Immature natural killer cell (primary cell): ENCODE results near the gene TMPRSS11B. TPM values are rescaled to one million over a fixed set of nuclear protein-coding genes. Genes with fewer than 3 reads are reported as not detected.
A peak's percentile ranks its signal among the peaks of the same experiment; 100 is the strongest.
"Not testable (repeated sequence)": the region's sequence is repeated elsewhere in the genome, so short reads cannot be mapped to it uniquely, and the experiment has no call there.

ENCODE experiments used
- DNase-seq, 3 donors: peaks; one replicate each; pipeline ENCODE4 v3.0.0; 2022; ENCODE audit warnings: mixed read lengths in 1 of 3
- H3K27ac Mint-ChIP-seq, 6 donors: one replicate each; pipeline ENCODE4 v1.8.0; 2020; ENCODE audit warnings: mixed read lengths in 6 of 6, mild to moderate bottlenecking in 5 of 6, inconsistent platforms in 4 of 6, moderate library complexity in 3 of 6
- H3K27me3 Mint-ChIP-seq, 3 donors: one replicate each; pipeline ENCODE4 v1.8.0; 2020 to 2021; ENCODE audit warnings: low read depth in 3 of 3, mild to moderate bottlenecking in 3 of 3, mixed read lengths in 3 of 3, moderate library complexity in 3 of 3, inconsistent platforms in 1 of 3
- H3K36me3 Mint-ChIP-seq, 3 donors: one replicate each; pipeline ENCODE4 v1.8.0; 2020; ENCODE audit warnings: mixed read lengths in 3 of 3, inconsistent platforms in 2 of 3, mild to moderate bottlenecking in 2 of 3
- H3K4me1 Mint-ChIP-seq, 2 donors: one replicate each; pipeline ENCODE4 v1.8.0; 2020; ENCODE audit warnings: inconsistent platforms in 2 of 2, mild to moderate bottlenecking in 2 of 2, mixed read lengths in 2 of 2, moderate library complexity in 1 of 2
- H3K4me3 Mint-ChIP-seq, 5 donors: one replicate each; pipeline ENCODE4 v1.8.0; 2020; ENCODE audit warnings: mild to moderate bottlenecking in 5 of 5, mixed read lengths in 5 of 5, inconsistent platforms in 3 of 5, moderate library complexity in 3 of 5
- H3K9me3 Mint-ChIP-seq, 6 donors: one replicate each; pipeline ENCODE4 v1.8.0; 2020; ENCODE audit warnings: mild to moderate bottlenecking in 6 of 6, mixed read lengths in 6 of 6, inconsistent platforms in 4 of 6, moderate library complexity in 3 of 6
- polyA plus RNA-seq, 3 donors: library from polyadenylated mRNA; unstranded; fragments of 300-500 nt; fragmentation: Illumina TruSeq; gene quantifications; one replicate each; pipeline ENCODE4 v1.2.3, GENCODE V29; 2021

TMPRSS11B gene
- polyA plus RNA-seq: not detected

DNA sequence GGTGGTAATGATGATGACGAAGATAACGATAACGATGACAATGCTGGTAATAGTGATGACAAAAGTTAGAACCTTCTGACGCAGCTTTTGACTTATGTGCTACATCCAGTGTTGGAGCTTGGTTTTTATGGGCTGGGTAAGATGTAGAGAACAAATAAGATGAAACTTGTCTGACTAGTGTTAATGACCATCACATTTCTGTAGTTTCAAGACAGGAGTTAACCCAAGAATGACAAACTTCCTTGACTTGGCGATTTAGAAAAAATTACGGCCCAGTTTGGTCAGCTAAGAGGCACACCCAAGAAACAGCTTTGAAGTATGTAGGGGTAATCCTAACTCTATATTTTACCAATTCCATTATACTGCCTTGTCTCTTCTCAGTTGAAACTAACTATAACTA lies at the start of gene TMPRSS11B:
TSS of gene TMPRSS11B (minus strand) at position 101 of the 400 bp plus-strand sequence. CDS start 136 bp downstream, outside the sequence.
- Mint-ChIP-seq H3K36me3 (no peaks in the 10 kb centered on the region), H3K27me3 (peaks cover 0 to 9% (median 2%) of the 10 kb centered on the region in 3 donors), H3K27ac (no peak within 1 kb of the TSS), H3K4me3 (no peak within 1 kb of the TSS), H3K4me1 (no peaks in the 10 kb centered on the region), H3K9me3 (no peaks in the 10 kb centered on the region)
- no peak for DNase-seq

- no peak overlapping the region for H3K27ac Mint-ChIP-seq
- H3K27me3 Mint-ChIP-seq: peaks cover 0 to 14% (median 3%) of the 10 kb centered on the region in 3 donors
- H3K9me3 Mint-ChIP-seq: no peaks in the 10 kb centered on the region
- H3K4me1 Mint-ChIP-seq: no peaks in the 10 kb centered on the region
- no peak overlapping the region for H3K4me3 Mint-ChIP-seq
- DNase-seq: no peak
- H3K36me3 Mint-ChIP-seq: peaks cover 0 to 4% (median 4%) of the 10 kb centered on the region in 3 donors
Observed at GRCh38 chr4:68291256-68291655, 45.8 kb upstream of the TMPRSS11B start.

- Mint-ChIP-seq H3K36me3 (peaks cover 0 to 4% (median 0%) of the 10 kb centered on the region in 3 donors), H3K4me3 (no peak overlapping the region), H3K9me3 (no peaks in the 10 kb centered on the region), H3K27ac (no peak overlapping the region), H3K27me3 (peaks cover 0 to 9% (median 1%) of the 10 kb centered on the region in 3 donors), H3K4me1 (no peaks in the 10 kb centered on the region)
- no peak for DNase-seq
Observed at GRCh38 chr4:68288393-68288740, 42.9 kb upstream of the TMPRSS11B start.

DNA sequence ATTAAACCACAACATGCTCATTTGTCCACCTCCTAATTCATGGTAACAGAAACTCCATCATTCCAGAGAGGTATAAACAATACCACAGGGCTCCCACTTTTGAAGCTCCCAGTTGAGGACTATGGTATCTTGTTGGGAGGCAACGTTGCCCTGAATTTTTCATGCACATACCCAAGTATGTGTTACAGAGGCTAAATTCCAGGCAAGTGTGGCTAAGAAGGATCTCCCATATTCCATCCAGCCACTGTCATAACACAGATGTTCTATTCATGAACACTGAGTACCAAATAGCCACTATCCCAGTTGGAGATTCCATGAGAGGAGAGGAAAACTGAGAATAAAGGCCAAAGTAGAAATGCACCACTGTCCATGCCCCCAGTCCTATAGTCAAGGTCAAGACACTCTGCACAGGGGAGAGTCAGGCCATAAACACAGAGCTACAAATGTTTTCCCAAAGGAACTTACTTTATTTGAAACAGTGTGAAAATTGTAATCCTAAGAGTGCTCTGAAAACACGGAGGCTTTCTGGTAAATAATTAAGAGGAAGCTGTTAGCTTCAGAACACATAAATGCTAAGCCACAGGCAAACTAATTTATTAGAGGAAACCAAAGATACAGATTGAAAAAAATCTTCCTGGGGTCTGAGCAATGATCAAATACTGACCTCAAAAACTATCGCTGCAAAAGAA lies 42.4 kb upstream of the TMPRSS11B start:
- H3K4me3 Mint-ChIP-seq: no peak overlapping the region
- DNase-seq: no peak
- H3K27ac Mint-ChIP-seq: no peak overlapping the region
- peaks cover 0 to 4% (median 0%) of the 10 kb centered on the region in 3 donors for H3K36me3 Mint-ChIP-seq
- H3K9me3 Mint-ChIP-seq: no peaks in the 10 kb centered on the region
- H3K4me1 Mint-ChIP-seq: no peaks in the 10 kb centered on the region
- H3K27me3 Mint-ChIP-seq: peaks cover 0 to 8% (median 1%) of the 10 kb centered on the region in 3 donors

GRCh38 chr4:68283714-68284113 lies 38.2 kb upstream of the TMPRSS11B start:
- no peak overlapping the region for H3K27ac Mint-ChIP-seq

GRCh38 chr4:68283095-68283494 lies 37.6 kb upstream of the TMPRSS11B start:
- DNase-seq: no peak
- Mint-ChIP-seq H3K27me3 (peaks cover 0 to 1% (median 0%) of the 10 kb centered on the region in 3 donors), H3K27ac (no peak overlapping the region), H3K36me3 (no peaks in the 10 kb centered on the region), H3K9me3 (no peaks in the 10 kb centered on the region), H3K4me1 (no peaks in the 10 kb centered on the region), H3K4me3 (no peak overlapping the region)

More at GRCh38 chr4:68283714-68284113, 38.2 kb upstream of the TMPRSS11B start:
- H3K27me3 Mint-ChIP-seq: no peaks in the 10 kb centered on the region
- no peaks in the 10 kb centered on the region for H3K4me1 Mint-ChIP-seq
- H3K4me3 Mint-ChIP-seq: no peak overlapping the region
- H3K36me3 Mint-ChIP-seq: no peaks in the 10 kb centered on the region
- H3K9me3 Mint-ChIP-seq: no peaks in the 10 kb centered on the region
- no peak for DNase-seq

DNA sequence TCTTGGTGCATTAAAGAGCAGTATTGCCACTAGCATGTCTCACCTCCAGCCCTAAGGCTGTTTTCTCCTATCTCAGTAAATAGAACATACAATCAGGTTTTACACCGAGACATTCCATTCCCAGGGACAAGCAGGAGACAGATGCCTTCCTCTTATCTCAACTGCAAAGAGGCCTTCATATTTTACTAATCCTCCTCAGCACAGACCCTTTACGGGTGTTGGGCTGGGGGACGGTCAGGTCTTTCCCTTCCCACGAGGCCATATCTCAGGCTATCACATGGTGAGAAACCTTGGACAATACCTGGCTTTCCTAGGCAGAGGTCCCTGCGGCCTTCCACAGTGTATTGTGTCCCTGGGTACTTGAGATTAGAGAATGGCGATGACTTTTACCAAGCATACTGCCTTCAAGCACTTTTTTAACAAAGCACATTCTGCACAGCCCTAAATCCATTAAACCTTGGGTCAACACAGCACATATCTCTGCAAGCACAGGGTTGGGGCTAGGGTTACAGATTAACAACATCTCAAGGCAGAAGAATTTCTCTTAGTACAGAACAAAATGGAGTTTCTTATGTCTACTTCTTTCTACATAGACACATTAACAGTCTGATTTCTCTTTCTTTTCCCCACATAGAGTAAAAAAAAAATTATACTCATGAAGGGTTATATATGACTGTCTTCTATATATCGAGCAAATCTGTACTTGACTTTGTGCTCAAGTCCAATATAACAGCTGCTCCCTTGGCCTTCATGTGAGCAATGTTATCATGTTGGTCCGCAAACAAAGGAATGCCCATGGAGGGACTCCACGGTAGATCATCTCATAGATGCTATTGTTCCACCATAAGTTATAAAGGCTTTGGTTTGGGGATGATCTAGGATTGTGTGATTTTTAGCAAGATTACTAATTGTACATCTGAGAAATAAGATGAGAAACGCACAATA lies 36.6 kb upstream of the TMPRSS11B start:
- DNase-seq, H3K36me3 Mint-ChIP-seq, H3K4me1 Mint-ChIP-seq, H3K9me3 Mint-ChIP-seq, H3K27me3 Mint-ChIP-seq, H3K27ac Mint-ChIP-seq, H3K4me3 Mint-ChIP-seq: not testable (repeated sequence)

- Mint-ChIP-seq H3K4me3 (no peak overlapping the region), H3K4me1 (no peaks in the 10 kb centered on the region), H3K9me3 (no peaks in the 10 kb centered on the region), H3K27me3 (peaks cover 0 to 7% (median 1%) of the 10 kb centered on the region in 3 donors), H3K27ac (no peak overlapping the region), H3K36me3 (no peaks in the 10 kb centered on the region)
- no peak for DNase-seq
Observed at GRCh38 chr4:68278029-68278428, 32.5 kb upstream of the TMPRSS11B start.

DNA sequence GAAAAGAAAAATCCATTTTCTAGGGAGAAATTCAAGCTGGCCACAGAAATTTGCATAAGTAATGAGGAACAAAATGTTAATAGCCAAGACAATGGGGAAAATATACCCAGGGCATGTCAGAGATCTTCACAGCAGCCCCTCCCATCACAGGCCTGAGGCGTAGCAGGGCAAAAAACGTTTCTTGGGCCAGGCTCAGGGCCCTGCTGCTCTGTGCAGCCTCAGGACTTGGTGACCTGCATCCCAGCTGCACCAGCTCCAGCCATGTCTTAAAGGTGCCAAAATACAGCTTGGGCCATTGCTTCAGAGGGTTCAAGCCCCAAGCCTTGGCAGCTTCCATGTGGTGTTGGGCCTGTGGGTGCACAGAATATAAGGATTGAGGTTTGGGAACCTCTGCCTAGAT lies 32.1 kb upstream of the TMPRSS11B start:
- H3K27ac Mint-ChIP-seq: no peak overlapping the region
- H3K9me3 Mint-ChIP-seq: no peaks in the 10 kb centered on the region
- H3K27me3 Mint-ChIP-seq: peaks cover 0 to 7% (median 1%) of the 10 kb centered on the region in 3 donors
- no peaks in the 10 kb centered on the region for H3K36me3 Mint-ChIP-seq
- DNase-seq: no peak
- no peak overlapping the region for H3K4me3 Mint-ChIP-seq
- no peaks in the 10 kb centered on the region for H3K4me1 Mint-ChIP-seq

DNA sequence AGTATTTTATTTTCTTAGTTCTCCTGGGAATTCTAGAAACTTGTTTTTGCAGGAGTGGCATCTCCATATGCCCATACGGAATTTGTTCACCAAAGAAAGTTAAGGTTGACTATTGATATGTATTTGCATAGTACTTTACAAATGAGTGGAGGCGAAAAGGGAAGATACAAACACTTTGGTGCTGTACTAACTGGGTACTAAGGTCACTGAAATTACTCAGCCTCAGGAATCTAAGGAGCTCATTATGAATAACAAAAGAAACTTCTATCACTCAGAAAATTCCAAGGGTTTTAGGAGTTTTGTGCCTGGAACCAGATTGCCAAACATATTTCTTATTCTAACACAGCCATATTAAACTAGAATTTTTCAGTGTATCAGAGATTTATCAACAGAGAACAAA lies 27.4 kb upstream of the TMPRSS11B start:
- H3K4me1 Mint-ChIP-seq: peaks cover 1 to 11% of the 10 kb centered on the region in 2 donors
- peak overlapping the region in 1 of 6 donors; percentile 9 for H3K27ac Mint-ChIP-seq
- no peak for DNase-seq
- H3K27me3 Mint-ChIP-seq: peaks cover 0 to 7% (median 0%) of the 10 kb centered on the region in 3 donors
- no peaks in the 10 kb centered on the region for H3K36me3 Mint-ChIP-seq
- H3K9me3 Mint-ChIP-seq: no peaks in the 10 kb centered on the region
- no peak overlapping the region for H3K4me3 Mint-ChIP-seq

DNA sequence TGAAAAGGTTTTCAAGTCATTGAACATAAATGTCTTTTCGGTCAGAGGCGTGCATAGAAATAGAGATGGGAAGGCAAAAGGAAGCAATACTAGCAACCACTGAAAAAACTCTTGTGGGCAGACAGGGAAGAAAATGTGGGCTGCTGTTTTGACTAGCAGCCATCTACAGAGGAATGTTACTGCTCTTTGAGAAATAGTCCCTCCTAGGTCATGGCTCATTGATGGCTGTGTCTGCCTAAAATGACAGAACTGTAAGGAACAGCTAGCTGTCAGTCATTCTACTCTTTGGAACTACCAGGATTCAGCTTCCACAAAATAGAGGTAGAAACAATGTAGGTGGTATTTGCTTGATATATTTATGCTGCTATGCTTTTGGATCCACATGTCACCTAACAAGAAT lies 26.9 kb upstream of the TMPRSS11B start:
- Mint-ChIP-seq H3K4me1 (peaks cover 6 to 15% of the 10 kb centered on the region in 2 donors), H3K4me3 (no peak overlapping the region)
- no peak for DNase-seq

DNA sequence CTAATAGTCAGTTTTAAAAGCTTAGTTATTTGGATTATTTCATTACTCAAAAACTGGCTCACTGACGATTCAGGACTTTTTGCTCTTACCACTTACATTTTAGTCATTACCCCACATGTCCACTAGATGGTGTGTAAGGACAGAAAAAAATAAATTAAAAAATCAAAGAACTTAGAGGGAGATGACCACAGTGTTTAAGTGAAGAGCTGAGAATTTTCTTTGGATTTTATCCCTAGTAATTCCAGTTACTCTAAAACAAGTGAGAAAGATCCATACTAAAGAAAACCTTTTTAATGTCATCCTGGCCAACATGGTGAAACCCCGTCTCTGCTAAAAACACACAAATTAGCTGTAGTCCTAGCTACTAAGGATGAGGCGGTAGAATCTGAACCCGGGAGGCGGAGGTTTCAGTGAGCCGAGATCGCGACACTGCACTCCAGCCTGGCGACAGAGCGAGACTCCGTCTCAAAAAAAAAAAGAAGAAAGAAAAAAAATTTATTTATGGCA lies 26.4 kb upstream of the TMPRSS11B start:
- peak; percentile 47 to 50 (median 49) for DNase-seq
- no peaks in the 10 kb centered on the region for H3K36me3 Mint-ChIP-seq
- no peaks in the 10 kb centered on the region for H3K9me3 Mint-ChIP-seq
- no peak overlapping the region for H3K27ac Mint-ChIP-seq
- peak overlapping the region in 2 of 5 donors; percentile 0 to 54 for H3K4me3 Mint-ChIP-seq
- H3K27me3 Mint-ChIP-seq: peaks cover 0 to 7% (median 0%) of the 10 kb centered on the region in 3 donors
- H3K4me1 Mint-ChIP-seq: peaks cover 11 to 20% of the 10 kb centered on the region in 2 donors

More for the DNA sequence above, 26.9 kb upstream of the TMPRSS11B start:
- Mint-ChIP-seq H3K27me3 (peaks cover 0 to 7% (median 0%) of the 10 kb centered on the region in 3 donors), H3K9me3 (no peaks in the 10 kb centered on the region), H3K36me3 (no peaks in the 10 kb centered on the region), H3K27ac (no peak overlapping the region)

- H3K27me3 Mint-ChIP-seq: no peaks in the 10 kb centered on the region
- H3K4me3 Mint-ChIP-seq: peak overlapping the region in 2 of 5 donors; percentile 9 to 69
- peaks cover 0 to 5% (median 0%) of the 10 kb centered on the region in 3 donors for H3K36me3 Mint-ChIP-seq
- no peaks in the 10 kb centered on the region for H3K9me3 Mint-ChIP-seq
- H3K27ac Mint-ChIP-seq: peak overlapping the region; percentile 47 to 79 (median 69)
- no peak for DNase-seq
- H3K4me1 Mint-ChIP-seq: peaks cover 34 to 49% of the 10 kb centered on the region in 2 donors
Observed at GRCh38 chr4:68267433-68267944, 22.0 kb upstream of the TMPRSS11B start.
